Measurements from ENCODE around the gene ATF6.

Gene ATF6

DNA sequence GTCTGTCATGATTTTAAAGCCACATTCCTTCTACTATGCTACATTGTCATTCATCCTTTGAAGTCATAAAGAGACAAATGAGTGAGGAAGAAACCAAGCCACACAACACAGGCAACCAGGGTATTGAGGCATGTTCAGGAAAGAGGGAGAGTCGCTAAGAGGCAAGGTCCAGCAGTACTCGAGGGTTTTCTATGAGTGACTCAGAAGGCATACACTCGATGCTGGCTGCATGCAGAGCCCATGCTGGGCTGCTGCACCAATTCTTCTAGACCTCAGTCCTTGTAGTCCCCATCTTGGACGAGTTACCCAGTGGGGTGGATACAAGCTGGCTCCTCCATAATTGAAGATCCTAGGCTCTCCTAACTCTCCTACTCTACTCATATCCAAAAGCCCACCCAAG lies 199.9 kb downstream of the ATF6 start:
- in situ Hi-C loops (cut with HindIII; ENCODE audit: low pct_unique_long_range_greater_than_20kb, low sequenced_read_pairs) = no loop called here
- no peak for DNase-seq (ENCODE audit: low read depth in 1 of 2, low spot score in 1 of 2)
- TF ChIP-seq JUND (IDR thresholded peaks at IDR 0.05; ENCODE audit: low read depth) = no peak

DNA sequence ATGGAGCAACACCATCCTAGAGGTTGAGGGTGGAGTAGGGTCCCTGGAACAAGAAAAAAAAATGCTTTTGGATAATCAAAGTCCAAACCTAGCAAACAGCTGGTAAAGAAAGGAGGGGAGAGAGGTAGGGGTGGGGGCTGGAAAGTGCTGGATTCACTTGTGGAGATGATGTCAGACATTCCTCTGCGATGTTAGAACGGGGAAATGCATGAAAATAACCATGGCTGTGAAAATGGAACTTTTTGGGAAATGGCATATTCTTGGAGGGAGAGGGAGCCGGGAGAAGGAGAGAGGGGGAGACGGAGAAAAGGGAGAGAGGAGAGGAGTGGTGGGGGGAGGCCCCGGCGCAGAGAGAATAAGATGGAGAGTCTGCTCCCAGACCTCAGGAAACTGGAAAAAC lies 203.9 kb downstream of the ATF6 start:
- in situ Hi-C loops (cut with HindIII; ENCODE audit: low pct_unique_long_range_greater_than_20kb, low sequenced_read_pairs) = no loop called here
- TF ChIP-seq JUND (IDR thresholded peaks at IDR 0.05; ENCODE audit: low read depth) = no peak
- DNase-seq (ENCODE audit: low read depth in 1 of 2, low spot score in 1 of 2) = no peak

DNA sequence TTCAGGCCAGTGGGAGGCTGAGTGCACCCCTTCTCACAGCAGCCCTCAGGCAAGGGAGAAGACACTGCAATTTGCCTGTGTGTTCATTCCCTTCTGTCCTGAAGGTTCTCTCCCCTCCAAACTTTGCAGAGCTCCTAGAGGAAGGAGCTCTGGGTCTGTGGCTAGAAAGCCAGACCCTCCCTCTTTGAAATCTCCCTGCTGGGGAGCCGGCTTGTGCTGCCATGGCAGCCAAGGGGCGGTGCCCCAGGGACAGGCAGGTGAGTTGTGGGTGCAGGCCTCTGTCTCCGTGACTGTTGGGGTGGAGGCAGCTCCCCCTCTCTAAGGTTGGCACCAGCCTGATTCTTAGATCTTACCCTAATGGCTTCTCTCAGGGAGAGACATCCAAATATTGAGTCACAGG lies 204.5 kb downstream of the ATF6 start:
- no peak for DNase-seq (ENCODE audit: low read depth in 1 of 2, low spot score in 1 of 2)
- in situ Hi-C loops (cut with HindIII; ENCODE audit: low pct_unique_long_range_greater_than_20kb, low sequenced_read_pairs) = no loop called here

DNA sequence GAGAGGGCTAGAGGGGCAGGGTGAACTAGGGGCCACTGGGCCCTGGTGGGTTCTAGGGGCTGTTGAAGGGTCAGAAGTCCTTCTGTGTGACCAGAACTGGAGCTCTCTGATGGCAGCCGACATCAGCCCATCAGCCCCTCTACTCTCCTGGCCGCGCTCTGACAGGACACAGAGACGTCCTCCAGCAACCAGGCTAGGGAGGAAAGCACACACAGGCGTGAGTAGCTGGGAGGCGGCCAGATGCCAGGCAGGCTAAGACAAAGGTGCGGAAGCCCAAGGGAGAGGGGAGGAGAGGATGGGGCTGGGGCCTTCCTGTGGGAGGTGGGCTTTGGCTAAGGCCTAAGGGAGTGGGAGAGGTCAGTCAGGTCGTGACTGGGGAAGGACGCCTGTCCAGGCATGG lies 206.7 kb downstream of the ATF6 start:
- in situ Hi-C loops (cut with HindIII; ENCODE audit: low pct_unique_long_range_greater_than_20kb, low sequenced_read_pairs) = no loop called here
- TF ChIP-seq JUND (IDR thresholded peaks at IDR 0.05; ENCODE audit: low read depth) = no peak
- no peak for DNase-seq (ENCODE audit: low read depth in 1 of 2, low spot score in 1 of 2)

More for the DNA sequence above, 204.5 kb downstream of the ATF6 start:
- no peak for TF ChIP-seq JUND (IDR thresholded peaks at IDR 0.05; ENCODE audit: low read depth)

DNA sequence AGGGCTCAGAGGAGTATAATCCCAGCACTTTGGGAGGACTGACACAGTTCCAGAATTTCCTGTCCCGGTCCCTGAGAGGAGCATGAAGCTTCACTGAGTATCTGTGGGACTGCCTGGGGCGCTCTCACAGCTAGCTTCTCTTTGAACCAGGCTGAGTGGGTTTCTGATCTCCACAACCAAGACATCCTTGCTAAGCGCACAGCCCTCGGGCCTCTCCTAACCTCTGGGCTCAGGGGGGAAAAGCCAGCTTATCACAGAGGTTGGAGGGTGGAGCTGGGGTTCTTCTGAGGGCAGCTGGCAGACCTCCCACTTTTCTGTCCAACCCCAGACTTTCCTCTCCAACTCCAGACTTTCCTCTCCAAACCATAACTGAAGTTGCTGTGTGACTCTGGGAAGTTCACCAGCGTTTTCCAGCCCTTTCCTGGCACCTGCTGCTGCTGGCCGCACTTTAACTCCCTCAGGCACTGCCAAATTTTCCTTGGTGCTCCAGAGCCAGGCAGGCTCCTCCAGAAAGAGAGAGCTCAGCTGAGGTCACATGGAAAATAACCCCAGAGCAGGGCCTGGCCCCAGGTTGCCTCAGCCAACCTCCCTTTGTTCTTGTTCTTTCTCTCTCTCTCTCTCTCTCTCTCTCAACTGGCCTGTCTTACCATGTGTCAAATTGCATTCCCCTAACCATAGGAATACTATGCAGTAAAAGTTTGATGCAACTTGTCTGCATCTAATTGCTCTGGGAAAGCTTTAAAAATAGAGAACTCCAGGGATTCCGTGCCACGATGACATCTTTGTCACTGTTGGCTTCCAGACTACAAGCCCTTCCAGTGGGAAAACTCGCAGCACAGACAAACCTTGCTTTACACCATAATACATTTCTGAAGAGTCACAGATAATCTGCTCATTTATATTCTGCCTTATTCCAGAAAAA lies 208.1 kb downstream of the ATF6 start:
- no peak for TF ChIP-seq JUND (IDR thresholded peaks at IDR 0.05; ENCODE audit: low read depth)
- DNase-seq (ENCODE audit: low read depth in 1 of 2, low spot score in 1 of 2) = no peak
- in situ Hi-C loops (cut with HindIII; ENCODE audit: low pct_unique_long_range_greater_than_20kb, low sequenced_read_pairs) = no loop called here

- in situ Hi-C loops (cut with HindIII; ENCODE audit: low pct_unique_long_range_greater_than_20kb, low sequenced_read_pairs) = no loop called here
- DNase-seq (ENCODE audit: low read depth in 1 of 2, low spot score in 1 of 2) = no peak
- TF ChIP-seq JUND (IDR thresholded peaks at IDR 0.05; ENCODE audit: low read depth) = no peak
Observed at GRCh38 chr1:161978011-161978790, 212.1 kb downstream of the ATF6 start.

- no peak for DNase-seq (ENCODE audit: low read depth in 1 of 2, low spot score in 1 of 2)
- in situ Hi-C loops (cut with HindIII; ENCODE audit: low pct_unique_long_range_greater_than_20kb, low sequenced_read_pairs) = no loop called here
- no peak for TF ChIP-seq JUND (IDR thresholded peaks at IDR 0.05; ENCODE audit: low read depth)
Observed at GRCh38 chr1:161981126-161981525, 215.0 kb downstream of the ATF6 start.

GRCh38 chr1:161981735-161982506 lies 215.8 kb downstream of the ATF6 start:
- TF ChIP-seq JUND (IDR thresholded peaks at IDR 0.05; ENCODE audit: low read depth) = no peak
- in situ Hi-C loops (cut with HindIII; ENCODE audit: low pct_unique_long_range_greater_than_20kb, low sequenced_read_pairs) = no loop called here
- no peak for DNase-seq (ENCODE audit: low read depth in 1 of 2, low spot score in 1 of 2)

- no peak for TF ChIP-seq JUND (IDR thresholded peaks at IDR 0.05; ENCODE audit: low read depth)
- in situ Hi-C loops (cut with HindIII; ENCODE audit: low pct_unique_long_range_greater_than_20kb, low sequenced_read_pairs) = no loop called here
- DNase-seq (ENCODE audit: low read depth in 1 of 2, low spot score in 1 of 2) = no peak
Observed at GRCh38 chr1:161982507-161982895, 216.4 kb downstream of the ATF6 start.

DNA sequence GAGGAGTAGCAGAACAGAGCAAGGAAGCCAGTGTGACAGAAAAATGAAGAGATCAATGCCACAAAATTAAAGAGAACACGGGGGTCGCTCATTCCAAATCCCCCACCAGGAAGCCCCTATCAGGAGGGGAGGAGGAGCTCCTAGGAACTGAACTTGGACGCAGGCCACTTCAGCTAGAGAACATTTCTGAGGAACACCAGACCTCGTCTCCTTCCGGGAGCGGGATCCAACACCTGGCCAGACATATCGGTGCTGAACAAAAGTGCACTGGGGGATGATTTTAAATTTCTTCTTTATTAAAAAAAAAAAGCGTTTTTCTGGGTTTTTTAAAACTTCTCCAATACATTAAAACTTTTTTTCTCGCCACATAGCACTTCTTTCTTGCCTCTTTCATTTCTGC lies 216.8 kb downstream of the ATF6 start:
- in situ Hi-C loops (cut with HindIII; ENCODE audit: low pct_unique_long_range_greater_than_20kb, low sequenced_read_pairs) = no loop called here
- no peak for TF ChIP-seq JUND (IDR thresholded peaks at IDR 0.05; ENCODE audit: low read depth)

DNA sequence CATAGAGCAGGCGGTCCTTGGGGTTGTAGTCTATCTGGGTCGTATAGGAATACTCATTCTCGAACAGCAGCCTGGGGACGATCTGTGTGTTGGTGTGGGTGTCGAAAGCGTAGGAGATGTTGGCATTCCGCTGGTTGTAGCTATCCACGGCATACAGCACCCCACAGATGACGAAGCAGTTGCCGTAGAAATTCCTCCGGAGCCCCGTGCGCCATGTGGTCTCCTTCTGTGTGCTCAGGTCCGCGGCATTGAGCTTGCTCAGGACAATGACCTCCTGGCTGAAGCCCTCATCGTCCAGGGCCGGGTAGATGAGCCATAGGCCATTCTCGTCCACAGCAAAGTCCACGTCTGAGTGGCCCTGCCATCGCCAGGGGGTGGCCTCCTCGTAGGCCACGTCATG lies 217.6 kb downstream of the ATF6 start:
- no peak for DNase-seq (ENCODE audit: low read depth in 1 of 2, low spot score in 1 of 2)
- in situ Hi-C loops (cut with HindIII; ENCODE audit: low pct_unique_long_range_greater_than_20kb, low sequenced_read_pairs) = no loop called here
- no peak for TF ChIP-seq JUND (IDR thresholded peaks at IDR 0.05; ENCODE audit: low read depth)

More for the DNA sequence above, 216.8 kb downstream of the ATF6 start:
- no peak for DNase-seq (ENCODE audit: low read depth in 1 of 2, low spot score in 1 of 2)

- no peak for TF ChIP-seq JUND (IDR thresholded peaks at IDR 0.05; ENCODE audit: low read depth)
- no peak for DNase-seq (ENCODE audit: low read depth in 1 of 2, low spot score in 1 of 2)
- in situ Hi-C loops (cut with HindIII; ENCODE audit: low pct_unique_long_range_greater_than_20kb, low sequenced_read_pairs) = no loop called here
Observed at GRCh38 chr1:161985301-161985822, 219.2 kb downstream of the ATF6 start.
